ENCODE results near the gene TMTC2.
A peak's percentile ranks its signal among the peaks of the same experiment; 100 is the strongest.

The TMTC2 gene

DNA sequence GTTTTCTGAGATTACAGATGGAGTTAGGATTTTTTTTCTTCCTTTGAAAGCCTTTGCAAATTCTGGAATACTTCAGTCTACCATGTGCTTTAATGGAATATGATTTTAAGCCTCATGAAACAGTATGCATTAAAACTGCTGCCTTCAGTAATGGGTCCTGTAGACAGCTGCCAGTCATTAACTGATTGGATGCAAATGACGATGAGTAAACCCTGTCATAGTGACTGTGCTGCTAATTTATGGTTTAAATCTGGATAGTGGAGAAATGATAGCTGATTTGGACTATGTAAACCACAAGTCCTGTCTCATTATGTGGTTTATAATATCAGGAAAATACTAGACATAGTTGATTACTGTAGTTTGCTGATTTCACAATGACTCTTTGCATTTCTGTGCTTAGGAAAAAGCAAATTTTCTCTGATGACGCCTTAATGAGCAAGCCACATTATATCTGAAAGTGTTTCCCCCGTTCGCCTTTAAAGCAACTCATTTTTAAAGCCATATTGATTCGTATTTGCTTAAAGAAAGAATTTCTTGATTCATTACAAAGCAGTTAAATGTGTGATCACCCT is 217.6 kb downstream of the TMTC2 start:
- no peak overlapping the region for H2AFZ ChIP-seq (ENCODE audit: low read length)
- H3K4me1 ChIP-seq (ENCODE audit: insufficient read depth, low read length, severe bottlenecking), result no peaks in the 10 kb centered on the region
- no peaks in the 10 kb centered on the region for H3K9me3 ChIP-seq (ENCODE audit: low read length)
- H3K27me3 ChIP-seq (ENCODE audit: insufficient read depth, low read length), result no peaks in the 10 kb centered on the region
- no peaks in the 10 kb centered on the region for H3K9me2 ChIP-seq (ENCODE audit: low read depth, low read length)
- no peaks in the 10 kb centered on the region for H3K36me3 ChIP-seq (ENCODE audit: insufficient read depth, low read length)
- H3K4me2 ChIP-seq (ENCODE audit: low read length), result no peak overlapping the region
- no peak overlapping the region for H3K9ac ChIP-seq (ENCODE audit: low read length)
- no peaks in the 10 kb centered on the region for H3F3A ChIP-seq (ENCODE audit: insufficient read depth, low read length)
- H3K4me3 ChIP-seq (ENCODE audit: low read depth, low read length, poor library complexity, severe bottlenecking), result no peak overlapping the region
- H4K20me1 ChIP-seq (ENCODE audit: insufficient read depth, low read length), result no peaks in the 10 kb centered on the region
- TF ChIP-seq, protein P1, sequence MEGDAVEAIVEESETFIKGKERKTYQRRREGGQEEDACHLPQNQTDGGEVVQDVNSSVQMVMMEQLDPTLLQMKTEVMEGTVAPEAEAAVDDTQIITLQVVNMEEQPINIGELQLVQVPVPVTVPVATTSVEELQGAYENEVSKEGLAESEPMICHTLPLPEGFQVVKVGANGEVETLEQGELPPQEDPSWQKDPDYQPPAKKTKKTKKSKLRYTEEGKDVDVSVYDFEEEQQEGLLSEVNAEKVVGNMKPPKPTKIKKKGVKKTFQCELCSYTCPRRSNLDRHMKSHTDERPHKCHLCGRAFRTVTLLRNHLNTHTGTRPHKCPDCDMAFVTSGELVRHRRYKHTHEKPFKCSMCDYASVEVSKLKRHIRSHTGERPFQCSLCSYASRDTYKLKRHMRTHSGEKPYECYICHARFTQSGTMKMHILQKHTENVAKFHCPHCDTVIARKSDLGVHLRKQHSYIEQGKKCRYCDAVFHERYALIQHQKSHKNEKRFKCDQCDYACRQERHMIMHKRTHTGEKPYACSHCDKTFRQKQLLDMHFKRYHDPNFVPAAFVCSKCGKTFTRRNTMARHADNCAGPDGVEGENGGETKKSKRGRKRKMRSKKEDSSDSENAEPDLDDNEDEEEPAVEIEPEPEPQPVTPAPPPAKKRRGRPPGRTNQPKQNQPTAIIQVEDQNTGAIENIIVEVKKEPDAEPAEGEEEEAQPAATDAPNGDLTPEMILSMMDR (IDR thresholded peaks at IDR 0.05; ENCODE audit: low read length), result no peak
- no peak for TF ChIP-seq EZH2 (IDR thresholded peaks at IDR 0.05; ENCODE audit: borderline replicate concordance, low read length)
- no peak overlapping the region for H3K27ac ChIP-seq (ENCODE audit: low read depth, low read length, poor library complexity, severe bottlenecking)
- no peaks in the 10 kb centered on the region for H3K79me2 ChIP-seq (ENCODE audit: insufficient read depth, low read length)

DNA sequence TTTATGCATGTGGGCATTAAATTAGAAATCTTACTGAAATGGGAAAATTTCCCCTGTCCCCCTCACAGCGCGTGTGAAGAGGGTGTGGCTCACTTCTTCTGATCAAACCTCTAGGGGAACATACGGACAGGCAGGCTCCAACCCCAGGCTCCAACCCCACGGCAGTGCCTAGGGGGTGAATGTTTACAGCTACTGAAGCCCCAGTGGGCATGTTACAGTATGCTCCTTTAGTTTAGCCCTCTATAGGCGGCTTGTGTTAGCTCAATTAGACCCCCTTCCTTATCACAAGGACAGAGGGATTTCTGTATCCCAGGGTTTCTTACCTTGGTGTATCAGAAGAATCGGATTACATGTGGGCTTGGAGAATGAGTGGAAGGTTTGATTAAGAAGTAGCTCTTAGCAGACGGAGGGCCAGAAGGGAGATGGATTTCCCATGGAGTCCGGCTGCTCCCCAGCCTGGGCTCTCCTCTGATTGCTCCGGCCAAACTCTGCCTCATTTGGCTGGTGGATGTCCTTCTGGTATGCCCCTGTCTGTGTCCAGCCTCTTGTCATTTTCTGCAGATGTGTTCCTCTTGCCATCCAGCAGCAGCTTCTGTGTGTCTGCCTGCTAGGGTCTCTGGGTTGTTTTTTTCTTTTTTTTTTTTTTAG is 223.7 kb downstream of the TMTC2 start:
- Histone ChIP-seq H3K27ac (ENCODE audit: low read depth, low read length, poor library complexity, severe bottlenecking) (no peak overlapping the region), H3K4me2 (ENCODE audit: low read length) (no peak overlapping the region), H3K9ac (ENCODE audit: low read length) (no peak overlapping the region), H2AFZ (ENCODE audit: low read length) (no peak overlapping the region), H3K27me3 (ENCODE audit: insufficient read depth, low read length) (no peaks in the 10 kb centered on the region), H3K9me2 (ENCODE audit: low read depth, low read length) (no peaks in the 10 kb centered on the region), H4K20me1 (ENCODE audit: insufficient read depth, low read length) (no peaks in the 10 kb centered on the region), H3K36me3 (ENCODE audit: insufficient read depth, low read length) (no peaks in the 10 kb centered on the region), H3K4me3 (ENCODE audit: low read depth, low read length, poor library complexity, severe bottlenecking) (no peak overlapping the region), H3K9me3 (ENCODE audit: low read length) (no peaks in the 10 kb centered on the region), H3K4me1 (ENCODE audit: insufficient read depth, low read length, severe bottlenecking) (no peaks in the 10 kb centered on the region), H3K79me2 (ENCODE audit: insufficient read depth, low read length) (no peaks in the 10 kb centered on the region), H3F3A (ENCODE audit: insufficient read depth, low read length) (no peaks in the 10 kb centered on the region)
- no peak for TF ChIP-seq EZH2 (IDR thresholded peaks at IDR 0.05; ENCODE audit: borderline replicate concordance, low read length)
- TF ChIP-seq, protein P1 (IDR thresholded peaks at IDR 0.05; ENCODE audit: low read length), result peak; percentile 6; the same call in 1 of the 2 replicates

DNA sequence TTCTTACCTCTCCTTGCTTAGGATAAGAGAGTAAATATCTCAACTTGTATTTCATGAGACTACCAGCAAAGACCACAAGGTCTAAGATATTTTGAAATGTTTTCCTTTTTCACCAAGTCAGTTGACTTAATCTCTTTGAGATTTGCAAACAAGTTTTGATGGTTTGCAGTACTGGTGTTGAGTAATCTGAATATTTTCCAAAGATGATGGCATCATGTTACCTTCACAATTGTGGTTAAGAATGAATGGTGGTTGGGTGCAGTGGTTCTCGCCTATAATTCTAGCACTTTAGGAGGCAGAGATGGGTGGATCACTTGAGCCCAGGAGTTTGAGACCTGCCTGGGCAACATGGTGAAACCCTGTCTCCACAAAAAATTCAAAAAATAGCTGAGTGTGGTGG is 225.7 kb downstream of the TMTC2 start:
- Histone ChIP-seq H3K79me2 (ENCODE audit: insufficient read depth, low read length) (no peaks in the 10 kb centered on the region), H3K4me3 (ENCODE audit: low read depth, low read length, poor library complexity, severe bottlenecking) (no peak overlapping the region), H3F3A (ENCODE audit: insufficient read depth, low read length) (no peaks in the 10 kb centered on the region), H3K9ac (ENCODE audit: low read length) (no peak overlapping the region), H3K36me3 (ENCODE audit: insufficient read depth, low read length) (no peaks in the 10 kb centered on the region), H3K4me2 (ENCODE audit: low read length) (no peak overlapping the region), H3K4me1 (ENCODE audit: insufficient read depth, low read length, severe bottlenecking) (no peaks in the 10 kb centered on the region), H3K9me2 (ENCODE audit: low read depth, low read length) (no peaks in the 10 kb centered on the region), H3K27me3 (ENCODE audit: insufficient read depth, low read length) (no peaks in the 10 kb centered on the region), H2AFZ (ENCODE audit: low read length) (no peak overlapping the region), H4K20me1 (ENCODE audit: insufficient read depth, low read length) (no peaks in the 10 kb centered on the region), H3K27ac (ENCODE audit: low read depth, low read length, poor library complexity, severe bottlenecking) (no peak overlapping the region), H3K9me3 (ENCODE audit: low read length) (no peaks in the 10 kb centered on the region)
- TF ChIP-seq, protein P1 (IDR thresholded peaks at IDR 0.05; ENCODE audit: low read length), result no peak
- TF ChIP-seq EZH2 (IDR thresholded peaks at IDR 0.05; ENCODE audit: borderline replicate concordance, low read length), result no peak
